KOPT-K1 (cell line): ENCODE results near the gene MAB21L4.
"Not testable (repeated sequence)": the region's sequence is repeated elsewhere in the genome, so short reads cannot be mapped to it uniquely, and the experiment has no call there.

Experiments
- H3K27ac ChIP-seq: fragments of 200-600 bp; sonication (generic); 2 replicates; pipeline ENCODE4 v1.5.1; 2016; ENCODE audit warnings: antibody characterized with exemption, mild to moderate bottlenecking, low read depth, low read length; ENCODE audit not compliant: poor library complexity, severe bottlenecking
- H3K36me3 ChIP-seq: fragments of 200-600 bp; sonication (generic); 2 replicates; pipeline ENCODE4 v1.5.1; 2017; ENCODE audit warnings: antibody characterized with exemption, mild to moderate bottlenecking, low read length, moderate library complexity; ENCODE audit not compliant: insufficient read depth
- H3K9me3 ChIP-seq: fragments of 200-600 bp; sonication (generic); 2 replicates; pipeline ENCODE4 v1.5.1; 2017; ENCODE audit warnings: antibody characterized with exemption, low read length, mild to moderate bottlenecking; ENCODE audit not compliant: insufficient read depth, poor library complexity, severe bottlenecking

Gene MAB21L4

DNA sequence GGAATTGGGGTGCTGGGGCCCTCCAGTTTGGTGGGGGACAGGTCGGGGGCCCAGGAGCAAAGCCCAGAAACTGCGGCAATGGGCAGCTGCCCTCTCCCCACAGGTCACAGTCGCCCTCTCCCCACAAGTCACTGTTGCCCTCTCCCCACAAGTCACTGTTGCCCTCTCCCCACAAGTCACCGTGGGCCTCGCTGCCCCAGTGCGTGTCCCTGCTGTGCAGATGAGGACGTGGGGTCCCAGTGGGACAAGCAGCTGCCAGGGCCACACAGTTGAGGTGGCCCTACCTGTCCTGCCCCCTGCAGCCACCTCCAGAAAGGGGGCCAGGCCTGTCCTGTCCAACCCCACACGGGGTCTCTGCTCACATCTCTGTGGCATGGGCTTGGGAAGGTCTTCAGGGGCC lies 40.3 kb downstream of the MAB21L4 start:
- Histone ChIP-seq H3K27ac (no peak overlapping the region), H3K36me3 (no peaks in the 10 kb centered on the region), H3K9me3 (peaks cover 9% of the 10 kb centered on the region)

DNA sequence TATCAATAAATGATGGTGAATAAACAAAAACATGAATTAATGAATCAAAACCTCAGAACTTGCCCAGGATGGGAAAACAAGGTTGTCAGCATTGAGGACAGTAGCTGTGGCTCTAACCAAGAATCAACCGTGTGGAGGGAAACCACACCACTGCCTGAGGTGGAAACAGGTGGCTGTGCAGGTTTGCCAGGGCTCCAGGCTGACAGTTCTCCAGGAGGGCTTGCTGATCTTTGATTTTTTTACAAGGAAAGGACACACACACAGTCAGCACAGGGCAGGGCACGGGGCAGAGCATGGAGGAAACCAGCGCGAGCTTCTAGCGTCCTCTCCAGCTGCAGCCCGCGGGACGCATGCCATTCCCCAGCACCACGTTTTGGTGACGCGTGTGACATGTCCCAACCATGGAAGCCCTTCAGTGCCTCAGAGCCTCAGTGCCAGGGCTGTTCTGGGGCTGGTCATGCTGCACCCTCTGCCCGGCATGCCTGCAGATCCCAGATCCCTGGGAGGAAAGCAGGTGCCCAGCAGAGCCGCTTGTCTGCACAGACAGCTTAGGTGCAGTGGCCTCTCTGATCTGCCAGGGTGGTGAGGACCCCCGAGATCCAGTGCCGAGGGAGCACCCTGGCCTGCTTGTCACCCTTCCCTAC lies 43.2 kb downstream of the MAB21L4 start:
- H3K9me3 ChIP-seq: peaks cover 9% of the 10 kb centered on the region
- H3K27ac ChIP-seq: no peak overlapping the region
- no peaks in the 10 kb centered on the region for H3K36me3 ChIP-seq

GRCh38 chr2:240851078-240851991 lies 44.6 kb downstream of the MAB21L4 start:
- Histone ChIP-seq H3K9me3 (peaks cover 9% of the 10 kb centered on the region), H3K27ac (no peak overlapping the region), H3K36me3 (no peaks in the 10 kb centered on the region)

DNA sequence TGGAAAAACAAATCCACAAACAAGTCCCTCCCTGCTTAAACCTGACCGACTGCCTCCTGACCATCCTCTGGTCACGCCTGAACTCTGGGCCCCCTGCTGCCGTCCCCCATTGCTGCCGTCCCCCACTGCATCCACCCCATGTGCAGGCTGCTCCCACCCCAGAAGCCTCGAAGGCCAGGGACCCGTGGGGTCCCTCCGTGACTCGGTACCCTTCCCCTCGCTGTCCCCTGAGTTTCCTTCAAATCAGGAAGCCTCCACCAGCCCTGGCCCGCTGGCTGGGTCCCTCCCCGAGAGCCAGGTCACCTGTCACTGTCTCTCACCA lies 45.2 kb downstream of the MAB21L4 start:
- H3K36me3 ChIP-seq: no peaks in the 10 kb centered on the region
- H3K27ac ChIP-seq: no peak overlapping the region
- peaks cover 9% of the 10 kb centered on the region for H3K9me3 ChIP-seq

- peaks cover 9% of the 10 kb centered on the region for H3K9me3 ChIP-seq
- no peak overlapping the region for H3K27ac ChIP-seq
- no peaks in the 10 kb centered on the region for H3K36me3 ChIP-seq
Measured at GRCh38 chr2:240850026-240850425, 45.9 kb downstream of the MAB21L4 start.

DNA sequence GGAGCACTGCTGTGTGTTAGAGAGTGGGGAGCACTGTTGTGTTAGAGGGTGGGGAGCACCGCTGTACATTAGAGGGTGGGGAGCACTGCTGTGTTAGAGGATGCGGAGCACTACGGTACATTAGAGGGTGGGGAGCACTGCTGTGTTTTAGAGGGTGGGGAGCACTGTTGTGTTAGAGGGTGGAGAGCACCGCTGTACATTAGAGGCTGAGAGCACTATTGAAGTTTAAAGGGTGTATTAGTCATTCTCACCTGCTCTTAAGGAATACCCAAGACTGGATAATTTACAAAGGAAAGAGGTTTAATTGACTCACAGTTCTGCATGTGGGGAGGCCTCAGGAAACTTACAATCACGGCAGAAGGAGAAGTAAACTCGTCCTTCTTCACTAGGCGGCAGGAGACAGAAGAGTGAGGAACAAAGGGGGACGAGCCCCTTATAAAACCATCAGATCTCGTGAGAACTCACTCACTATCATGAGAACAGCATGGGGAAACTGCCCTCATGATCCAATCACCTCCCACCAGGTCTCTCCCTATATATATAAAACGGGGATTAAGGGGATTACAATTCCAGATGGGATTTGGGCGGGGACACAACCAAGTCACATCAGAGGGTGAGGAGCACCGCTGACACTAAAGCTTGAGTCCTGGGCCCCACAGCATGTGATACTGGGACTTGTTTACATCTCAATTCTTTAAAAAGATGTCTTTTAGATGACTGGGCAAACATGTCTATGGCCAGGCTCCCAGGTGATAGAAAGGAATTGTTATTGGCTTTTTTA lies 46.9 kb downstream of the MAB21L4 start:
- Histone ChIP-seq H3K27ac (no peak overlapping the region), H3K9me3 (peaks cover 1% of the 10 kb centered on the region), H3K36me3 (no peaks in the 10 kb centered on the region)

DNA sequence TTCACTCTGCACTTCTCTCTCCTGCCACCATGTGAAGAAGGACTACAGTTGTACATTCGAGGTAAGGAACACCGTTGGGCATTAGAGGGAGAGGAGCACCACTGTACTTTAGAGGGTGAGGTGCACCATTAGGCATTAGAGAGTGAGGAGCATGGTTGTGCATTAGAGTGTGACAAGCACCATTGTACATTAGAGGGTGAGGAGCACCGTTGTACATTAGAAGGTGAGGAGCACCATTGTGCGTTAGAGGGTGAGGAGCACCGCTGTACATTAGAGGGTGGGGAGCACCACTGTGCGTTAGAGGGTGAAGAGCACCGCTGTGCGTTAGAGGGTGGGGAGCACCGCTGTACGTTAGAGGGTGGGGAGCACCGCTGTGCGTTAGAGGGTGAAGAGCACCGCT lies 48.1 kb downstream of the MAB21L4 start:
- Histone ChIP-seq H3K27ac (no peak overlapping the region), H3K36me3 (no peaks in the 10 kb centered on the region), H3K9me3 (no peaks in the 10 kb centered on the region)

- no peak overlapping the region for H3K27ac ChIP-seq
- H3K36me3 ChIP-seq: no peaks in the 10 kb centered on the region
- no peaks in the 10 kb centered on the region for H3K9me3 ChIP-seq
Measured at GRCh38 chr2:240846873-240847595, 48.9 kb downstream of the MAB21L4 start.

DNA sequence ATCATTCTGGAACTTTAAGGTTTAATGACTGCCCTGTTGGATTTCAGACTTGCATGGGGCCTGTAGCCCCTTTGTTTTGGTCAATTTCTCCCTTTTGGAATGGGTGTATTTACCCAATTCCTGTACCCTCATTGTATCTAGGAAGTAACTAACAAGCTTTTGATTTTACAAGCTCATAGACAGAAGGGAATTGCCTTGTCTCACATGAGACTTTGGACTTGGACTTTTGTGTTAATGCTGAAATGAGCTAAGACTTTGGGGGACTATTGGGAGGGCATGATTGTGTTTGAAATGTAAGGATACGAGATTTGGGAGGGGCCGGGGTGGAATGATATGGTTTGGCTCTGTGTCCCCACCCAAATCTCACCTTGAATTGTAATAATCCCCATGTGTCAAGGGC lies 49.6 kb downstream of the MAB21L4 start:
- not testable (repeated sequence) for H3K9me3 ChIP-seq, H3K36me3 ChIP-seq, H3K27ac ChIP-seq

- Histone ChIP-seq H3K9me3 (no peaks in the 10 kb centered on the region), H3K36me3 (no peaks in the 10 kb centered on the region), H3K27ac (no peak overlapping the region)
Measured at GRCh38 chr2:240840435-240841060, 55.4 kb downstream of the MAB21L4 start.

GRCh38 chr2:240839152-240840143 lies 56.5 kb downstream of the MAB21L4 start:
- H3K27ac ChIP-seq: no peak overlapping the region
- no peaks in the 10 kb centered on the region for H3K9me3 ChIP-seq
- H3K36me3 ChIP-seq: no peaks in the 10 kb centered on the region

GRCh38 chr2:240837621-240838020 lies 58.3 kb downstream of the MAB21L4 start:
- no peaks in the 10 kb centered on the region for H3K36me3 ChIP-seq
- H3K27ac ChIP-seq: no peak overlapping the region
- no peaks in the 10 kb centered on the region for H3K9me3 ChIP-seq

GRCh38 chr2:240836781-240837467 lies 59.0 kb downstream of the MAB21L4 start:
- H3K9me3 ChIP-seq: no peaks in the 10 kb centered on the region
- H3K36me3 ChIP-seq: no peaks in the 10 kb centered on the region
- no peak overlapping the region for H3K27ac ChIP-seq
